ENCODE measurements around the gene HMGXB4. TPM values are rescaled to one million over a fixed set of nuclear protein-coding genes. Genes with fewer than 3 reads are reported as not detected.

HMGXB4 gene
- total and polyA plus RNA-seq, 2 of the 13 experiments (the other 11 are each of a cell fraction or from before 2014, with no cell fraction given), result 13.9 to 16.3 TPM

GRCh38 chr22:35301372-35301874, 44.1 kb downstream of the HMGXB4 start (continued):
- TF ChIP-seq, protein P1, sequence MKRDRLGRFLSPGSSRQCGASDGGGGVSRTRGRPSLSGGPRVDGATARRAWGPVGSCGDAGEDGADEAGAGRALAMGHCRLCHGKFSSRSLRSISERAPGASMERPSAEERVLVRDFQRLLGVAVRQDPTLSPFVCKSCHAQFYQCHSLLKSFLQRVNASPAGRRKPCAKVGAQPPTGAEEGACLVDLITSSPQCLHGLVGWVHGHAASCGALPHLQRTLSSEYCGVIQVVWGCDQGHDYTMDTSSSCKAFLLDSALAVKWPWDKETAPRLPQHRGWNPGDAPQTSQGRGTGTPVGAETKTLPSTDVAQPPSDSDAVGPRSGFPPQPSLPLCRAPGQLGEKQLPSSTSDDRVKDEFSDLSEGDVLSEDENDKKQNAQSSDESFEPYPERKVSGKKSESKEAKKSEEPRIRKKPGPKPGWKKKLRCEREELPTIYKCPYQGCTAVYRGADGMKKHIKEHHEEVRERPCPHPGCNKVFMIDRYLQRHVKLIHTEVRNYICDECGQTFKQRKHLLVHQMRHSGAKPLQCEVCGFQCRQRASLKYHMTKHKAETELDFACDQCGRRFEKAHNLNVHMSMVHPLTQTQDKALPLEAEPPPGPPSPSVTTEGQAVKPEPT (CRISPR knock-in tag; IDR thresholded peaks at IDR 0.05; ENCODE audit: low read depth), result no peak
- TF ChIP-seq POGK (CRISPR knock-in tag; conservative IDR thresholded peaks at IDR 0.05) (peak; percentile 66), MEF2D (CRISPR knock-in tag; IDR thresholded peaks at IDR 0.05) (0 out of 2 replicates have a peak, but pooled peaks have one; percentile 22), ZSCAN22 (CRISPR knock-in tag; IDR thresholded peaks at IDR 0.05) (no peak), ZNF292 (CRISPR knock-in tag; IDR thresholded peaks at IDR 0.05; ENCODE audit: borderline replicate concordance, low read depth) (no peak), ATM (IDR thresholded peaks at IDR 0.05; ENCODE audit: borderline replicate concordance) (no peak), PREB (CRISPR knock-in tag; IDR thresholded peaks at IDR 0.05) (no peak), SMAD3 (CRISPR knock-in tag; IDR thresholded peaks at IDR 0.05) (no peak), ZNF775 (CRISPR knock-in tag; IDR thresholded peaks at IDR 0.05; ENCODE audit: borderline replicate concordance) (no peak), PITX1 (CRISPR knock-in tag; IDR thresholded peaks at IDR 0.05) (peak; percentile 77; the same call in 1 of the 2 replicates), SUZ12 (IDR thresholded peaks at IDR 0.05; ENCODE audit: low read depth, low read length) (no peak), SP1 (IDR thresholded peaks at IDR 0.05) (no peak), SP1 (CRISPR knock-in tag; IDR thresholded peaks at IDR 0.05) (no peak), CCAR2 (optimal IDR thresholded peaks at IDR 0.05; ENCODE audit: low read depth, low read length) (no peak), SP140L (CRISPR knock-in tag; IDR thresholded peaks at IDR 0.05; ENCODE audit: borderline replicate concordance) (no peak), REXO4 (CRISPR knock-in tag; IDR thresholded peaks at IDR 0.05; ENCODE audit: borderline replicate concordance) (no peak), ZNF850 (CRISPR knock-in tag; conservative IDR thresholded peaks at IDR 0.05) (no peak), ZNF7 (CRISPR knock-in tag; IDR thresholded peaks at IDR 0.05) (no peak), ZNF441 (CRISPR knock-in tag; IDR thresholded peaks at IDR 0.05; ENCODE audit: borderline replicate concordance) (0 out of 2 replicates have a peak, but pooled peaks have one; percentile 64), SMYD3 (CRISPR knock-in tag; IDR thresholded peaks at IDR 0.05) (no peak), SRSF1 (optimal IDR thresholded peaks at IDR 0.05; ENCODE audit: low read depth, low read length) (no peak)
- TF ChIP-seq, protein P2, sequence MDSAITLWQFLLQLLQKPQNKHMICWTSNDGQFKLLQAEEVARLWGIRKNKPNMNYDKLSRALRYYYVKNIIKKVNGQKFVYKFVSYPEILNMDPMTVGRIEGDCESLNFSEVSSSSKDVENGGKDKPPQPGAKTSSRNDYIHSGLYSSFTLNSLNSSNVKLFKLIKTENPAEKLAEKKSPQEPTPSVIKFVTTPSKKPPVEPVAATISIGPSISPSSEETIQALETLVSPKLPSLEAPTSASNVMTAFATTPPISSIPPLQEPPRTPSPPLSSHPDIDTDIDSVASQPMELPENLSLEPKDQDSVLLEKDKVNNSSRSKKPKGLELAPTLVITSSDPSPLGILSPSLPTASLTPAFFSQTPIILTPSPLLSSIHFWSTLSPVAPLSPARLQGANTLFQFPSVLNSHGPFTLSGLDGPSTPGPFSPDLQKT (CRISPR knock-in tag; IDR thresholded peaks at IDR 0.05; ENCODE audit: borderline replicate concordance), result no peak

Measured in HepG2 (cell line).